ENCODE results near the gene SP2. TPM values are rescaled to one million over a fixed set of nuclear protein-coding genes. Genes with fewer than 3 reads are reported as not detected.

Gene SP2
- total RNA-seq, 2 donors from 2014 or later = 12.8 to 13.4 TPM

GRCh38 chr17:47959825-47960655 lies 64.0 kb downstream of the SP2 start:
- no peaks in the 10 kb centered on the region for H3K36me3 ChIP-seq (ENCODE audit: control insufficient read depth, insufficient read depth, low read length)
- WGBS, 2 experiments (ENCODE audit: insufficient coverage in 1 of 2, insufficient read length in 1 of 2) = 84 to 88% methylated on average over 5 to 8 of the region's 8 CpGs
- H3K4me1 Mint-ChIP-seq = peaks cover 15% of the 10 kb centered on the region
- no peak overlapping the region for H3K4me3 Mint-ChIP-seq
- no peak overlapping the region for H3K4me3 ChIP-seq (ENCODE audit: low read length)
- H3K27ac ChIP-seq (ENCODE audit: low read depth, low read length) = no peak overlapping the region
- peaks cover 3% of the 10 kb centered on the region for H3K9me3 Mint-ChIP-seq
- H3K4me1 ChIP-seq (ENCODE audit: control insufficient read depth, insufficient read depth, low read length) = peaks cover 13% of the 10 kb centered on the region
- H3K27me3 Mint-ChIP-seq (ENCODE audit: insufficient read depth) = peaks cover 31% of the 10 kb centered on the region
- peak; percentile 45 for DNase-seq
- no peak overlapping the region for H3K27ac Mint-ChIP-seq
- H3K9ac ChIP-seq (ENCODE audit: extremely low read depth, low read length, poor library complexity, severe bottlenecking) = no peak overlapping the region
- H3K36me3 Mint-ChIP-seq (ENCODE audit: low read depth) = no peaks in the 10 kb centered on the region
- H3K9me3 ChIP-seq (ENCODE audit: control insufficient read depth, low read length) = no peaks in the 10 kb centered on the region
- TF ChIP-seq CTCF (conservative IDR thresholded peaks at IDR 0.05) = no peak
- no peaks in the 10 kb centered on the region for H3K27me3 ChIP-seq (ENCODE audit: control insufficient read depth, insufficient read depth, low read length, poor library complexity, severe bottlenecking)

DNA sequence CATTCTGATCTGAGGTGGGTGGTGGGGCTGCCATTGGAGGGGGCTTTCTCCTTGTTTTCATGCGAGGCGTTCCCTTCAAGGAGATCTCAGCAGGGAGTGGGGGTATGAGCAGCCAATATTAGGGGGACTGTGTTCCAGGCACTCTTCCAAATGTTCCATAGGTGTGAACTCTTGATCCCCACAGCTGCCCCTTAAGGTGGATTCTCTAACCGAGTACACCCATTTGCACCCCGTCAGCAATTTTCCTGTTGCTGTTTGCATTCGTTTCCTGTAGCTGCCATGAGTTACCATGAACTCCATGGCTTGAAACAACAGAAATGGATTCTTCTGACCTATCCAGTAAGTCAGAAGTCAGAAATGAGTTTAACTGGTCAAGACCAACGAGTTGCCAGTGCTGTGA lies 65.4 kb downstream of the SP2 start:
- 76 to 92% methylated on average over 4 to 6 of the region's 6 CpGs for WGBS, 2 experiments (ENCODE audit: insufficient coverage in 1 of 2, insufficient read length in 1 of 2)
- H3K27me3 Mint-ChIP-seq (ENCODE audit: insufficient read depth) = peaks cover 32% of the 10 kb centered on the region
- Histone ChIP-seq H3K9ac (ENCODE audit: extremely low read depth, low read length, poor library complexity, severe bottlenecking) (no peak overlapping the region), H3K9me3 (ENCODE audit: control insufficient read depth, low read length) (no peaks in the 10 kb centered on the region), H3K27ac (ENCODE audit: low read depth, low read length) (no peak overlapping the region), H3K27me3 (ENCODE audit: control insufficient read depth, insufficient read depth, low read length, poor library complexity, severe bottlenecking) (no peaks in the 10 kb centered on the region), H3K36me3 (ENCODE audit: control insufficient read depth, insufficient read depth, low read length) (no peaks in the 10 kb centered on the region), H3K4me3 (ENCODE audit: low read length) (no peak overlapping the region), H3K4me1 (ENCODE audit: control insufficient read depth, insufficient read depth, low read length) (peaks cover 13% of the 10 kb centered on the region)
- peaks cover 3% of the 10 kb centered on the region for H3K9me3 Mint-ChIP-seq
- no peak overlapping the region for H3K27ac Mint-ChIP-seq
- no peak overlapping the region for H3K4me3 Mint-ChIP-seq
- H3K4me1 Mint-ChIP-seq = peaks cover 15% of the 10 kb centered on the region
- no peaks in the 10 kb centered on the region for H3K36me3 Mint-ChIP-seq (ENCODE audit: low read depth)
- peak; percentile 39 for DNase-seq
- no peak for TF ChIP-seq CTCF (conservative IDR thresholded peaks at IDR 0.05)

- H3K9me3 ChIP-seq (ENCODE audit: control insufficient read depth, low read length) = no peaks in the 10 kb centered on the region
- H3K36me3 ChIP-seq (ENCODE audit: control insufficient read depth, insufficient read depth, low read length) = no peaks in the 10 kb centered on the region
- Mint-ChIP-seq H3K36me3 (ENCODE audit: low read depth) (no peaks in the 10 kb centered on the region), H3K4me1 (peaks cover 7% of the 10 kb centered on the region), H3K27ac (no peak overlapping the region), H3K9me3 (peaks cover 3% of the 10 kb centered on the region), H3K4me3 (no peak overlapping the region), H3K27me3 (ENCODE audit: insufficient read depth) (peaks cover 34% of the 10 kb centered on the region)
- no peak for TF ChIP-seq CTCF (conservative IDR thresholded peaks at IDR 0.05)
- peaks cover 5% of the 10 kb centered on the region for H3K27me3 ChIP-seq (ENCODE audit: control insufficient read depth, insufficient read depth, low read length, poor library complexity, severe bottlenecking)
- DNase-seq = no peak
- 98 to 100% methylated on average over 3 of the region's 3 CpGs for WGBS, 2 experiments (ENCODE audit: insufficient coverage in 1 of 2, insufficient read length in 1 of 2)
- H3K4me3 ChIP-seq (ENCODE audit: low read length) = no peak overlapping the region
- peaks cover 2% of the 10 kb centered on the region for H3K4me1 ChIP-seq (ENCODE audit: control insufficient read depth, insufficient read depth, low read length)
- H3K9ac ChIP-seq (ENCODE audit: extremely low read depth, low read length, poor library complexity, severe bottlenecking) = no peak overlapping the region
- H3K27ac ChIP-seq (ENCODE audit: low read depth, low read length) = no peak overlapping the region
Measured at GRCh38 chr17:47962901-47963300, 66.9 kb downstream of the SP2 start.

All from endodermal cell (in vitro differentiated cells).